GM12872 (cell line): ENCODE results near the gene DNMT1.

ENCODE experiments used
- CTCF ChIP-seq: IDR thresholded peaks from 3 replicates; pipeline ENCODE4 v1.5.1; 2011; ENCODE audit warnings: low read depth, mild to moderate bottlenecking, low read length, moderate library complexity; ENCODE audit not compliant: insufficient read depth

DNMT1 gene

GRCh38 chr19:10104665-10105508, 89.9 kb downstream of the DNMT1 start:
- TF ChIP-seq CTCF = no peak

GRCh38 chr19:10104130-10104513, 90.6 kb downstream of the DNMT1 start:
- no peak for TF ChIP-seq CTCF

- TF ChIP-seq CTCF = no peak
Measured at GRCh38 chr19:10102787-10103236, 91.9 kb downstream of the DNMT1 start.

GRCh38 chr19:10100163-10100785, 94.5 kb downstream of the DNMT1 start:
- TF ChIP-seq CTCF = no peak

GRCh38 chr19:10096615-10096963, 98.2 kb downstream of the DNMT1 start:
- TF ChIP-seq CTCF = no peak

- no peak for TF ChIP-seq CTCF
Measured at GRCh38 chr19:10095948-10096614, 98.7 kb downstream of the DNMT1 start.

GRCh38 chr19:10095622-10095947, 99.2 kb downstream of the DNMT1 start:
- no peak for TF ChIP-seq CTCF
